Measurements from ENCODE around the gene UNC5CL. TPM values are rescaled to one million over a fixed set of nuclear protein-coding genes. Genes with fewer than 3 reads are reported as not detected.

Gene UNC5CL
- polyA plus RNA-seq, 1 donor (not counting 4 experiments of a cell fraction or from before 2014, with no cell fraction given), result 0.34 TPM

- DNase-seq (ENCODE audit: low read depth, low spot score), result no peak
- Histone ChIP-seq H2AFZ (ENCODE audit: control insufficient read depth, low read length) (no peak overlapping the region), H3K79me2 (ENCODE audit: control insufficient read depth, insufficient read depth, low read length) (no peaks in the 10 kb centered on the region), H3K4me2 (ENCODE audit: control insufficient read depth, extremely low read depth, insufficient read depth, low read depth, low read length) (no peak overlapping the region), H3K4me1 (ENCODE audit: control insufficient read depth, extremely low read depth, insufficient read depth, low read length) (peaks cover 19% of the 10 kb centered on the region), H3K27me3 (ENCODE audit: control insufficient read depth, extremely low read depth, insufficient read depth, low read length) (no peaks in the 10 kb centered on the region), H3K9ac (ENCODE audit: control insufficient read depth, extremely low read depth, insufficient read depth, low read length) (no peak overlapping the region), H4K20me1 (ENCODE audit: control insufficient read depth, extremely low read depth, insufficient read depth, low read length) (no peaks in the 10 kb centered on the region), H3K9me3 (ENCODE audit: control insufficient read depth, low read depth, low read length) (no peaks in the 10 kb centered on the region), H3K9me1 (ENCODE audit: control insufficient read depth, extremely low read depth, insufficient read depth, low read length) (no peaks in the 10 kb centered on the region), H3K4me3 (ENCODE audit: control insufficient read depth in 2 of 3, extremely low read depth in 1 of 3, insufficient read depth in 2 of 3, low read depth in 1 of 3, low read length in 3 of 3) (no peak overlapping the region), H3K36me3 (ENCODE audit: control insufficient read depth in 2 of 2, extremely low read depth in 1 of 2, insufficient read depth in 2 of 2, low read length in 2 of 2) (no peaks in the 10 kb centered on the region), H3K27ac (ENCODE audit: control insufficient read depth, insufficient read depth, low read length) (no peak overlapping the region)
- no peak for FAIRE-seq
- dilution Hi-C loops (cut with MboI; ENCODE audit: extremely low pct_ligation_motif_present, low sequenced_read_pairs), result no loop called here
- no peak for TF ChIP-seq EZH2 (IDR thresholded peaks at IDR 0.05; ENCODE audit: low read length)
- TF ChIP-seq CTCF (optimal IDR thresholded peaks at IDR 0.05 in 1 of 3, IDR thresholded peaks at IDR 0.05 in 1 of 3, conservative IDR thresholded peaks at IDR 0.05 in 1 of 3; ENCODE audit: extremely low read depth in 1 of 3, insufficient read depth in 2 of 3, low read length in 3 of 3), result no peak
These were observed 6.6 kb upstream of the UNC5CL start for GRCh38 chr6:41045664-41046063.

GRCh38 chr6:41043151-41043550 lies 4.1 kb upstream of the UNC5CL start:
- no peaks in the 10 kb centered on the region for H3K9me3 ChIP-seq (ENCODE audit: control insufficient read depth, low read depth, low read length)
- no peak overlapping the region for H3K4me3 ChIP-seq (ENCODE audit: control insufficient read depth in 2 of 3, extremely low read depth in 1 of 3, insufficient read depth in 2 of 3, low read depth in 1 of 3, low read length in 3 of 3)
- no peak for TF ChIP-seq EZH2 (IDR thresholded peaks at IDR 0.05; ENCODE audit: low read length)
- no peak for TF ChIP-seq CTCF (optimal IDR thresholded peaks at IDR 0.05 in 1 of 3, IDR thresholded peaks at IDR 0.05 in 1 of 3, conservative IDR thresholded peaks at IDR 0.05 in 1 of 3; ENCODE audit: extremely low read depth in 1 of 3, insufficient read depth in 2 of 3, low read length in 3 of 3)
- dilution Hi-C loops (cut with MboI; ENCODE audit: extremely low pct_ligation_motif_present, low sequenced_read_pairs), result no loop called here
- no peak overlapping the region for H3K4me2 ChIP-seq (ENCODE audit: control insufficient read depth, extremely low read depth, insufficient read depth, low read depth, low read length)
- DNase-seq (ENCODE audit: low read depth, low spot score), result no peak
- H2AFZ ChIP-seq (ENCODE audit: control insufficient read depth, low read length), result no peak overlapping the region
- H3K4me1 ChIP-seq (ENCODE audit: control insufficient read depth, extremely low read depth, insufficient read depth, low read length), result peaks cover 22% of the 10 kb centered on the region
- no peaks in the 10 kb centered on the region for H3K36me3 ChIP-seq (ENCODE audit: control insufficient read depth in 2 of 2, extremely low read depth in 1 of 2, insufficient read depth in 2 of 2, low read length in 2 of 2)
- H3K9me1 ChIP-seq (ENCODE audit: control insufficient read depth, extremely low read depth, insufficient read depth, low read length), result no peaks in the 10 kb centered on the region
- no peak overlapping the region for H3K27ac ChIP-seq (ENCODE audit: control insufficient read depth, insufficient read depth, low read length)
- no peaks in the 10 kb centered on the region for H3K79me2 ChIP-seq (ENCODE audit: control insufficient read depth, insufficient read depth, low read length)
- H3K9ac ChIP-seq (ENCODE audit: control insufficient read depth, extremely low read depth, insufficient read depth, low read length), result no peak overlapping the region
- no peak for FAIRE-seq
- H4K20me1 ChIP-seq (ENCODE audit: control insufficient read depth, extremely low read depth, insufficient read depth, low read length), result no peaks in the 10 kb centered on the region
- no peaks in the 10 kb centered on the region for H3K27me3 ChIP-seq (ENCODE audit: control insufficient read depth, extremely low read depth, insufficient read depth, low read length)

Data from keratinocyte (primary cell).